ENCODE measurements around the gene ARHGAP18.

The ARHGAP18 gene

GRCh38 chr6:129648819-129649491 is 61.0 kb downstream of the ARHGAP18 start:
- CTCF ChIA-PET: interaction anchor here (1.0 kb wide), 1 partner anchor 13 kb away, joined by 3 read pairs; no protein-coding TSS in a partner anchor
- Histone ChIP-seq H3K4me1 (ENCODE audit: control extremely low read depth in 1 of 4, control insufficient read depth in 4 of 4, insufficient read depth in 4 of 4, low read length in 3 of 4) (peaks cover 0 to 12% (median 3%) of the 10 kb centered on the region in 4 experiments), H3K27me3 (replicated peaks in 2 of 5; ENCODE audit: control insufficient read depth in 4 of 5, insufficient read depth in 5 of 5, low read length in 4 of 5) (no peaks in the 10 kb centered on the region), H3K9me3 (ENCODE audit: control extremely low read depth in 1 of 5, control insufficient read depth in 4 of 5, insufficient read depth in 2 of 5, low read depth in 1 of 5, low read length in 4 of 5) (no peaks in the 10 kb centered on the region), H3K36me3 (ENCODE audit: control insufficient read depth in 4 of 4, insufficient read depth in 4 of 4, low read length in 3 of 4) (no peaks in the 10 kb centered on the region), H3K4me3 (ENCODE audit: control insufficient read depth in 1 of 7, extremely low read depth in 1 of 7, insufficient read depth in 4 of 7, low read depth in 2 of 7, low read length in 6 of 7) (no peak overlapping the region), H3K27ac (ENCODE audit: insufficient read depth in 1 of 2, low read depth in 1 of 2, low read length in 2 of 2, poor library complexity in 1 of 2, severe bottlenecking in 2 of 2) (no peak overlapping the region)
- no peak for DNase-seq
- 96% methylated on average over 8 of the region's 15 CpGs for WGBS (ENCODE audit: insufficient coverage)
- POLR2A ChIA-PET: no interaction called here

DNA sequence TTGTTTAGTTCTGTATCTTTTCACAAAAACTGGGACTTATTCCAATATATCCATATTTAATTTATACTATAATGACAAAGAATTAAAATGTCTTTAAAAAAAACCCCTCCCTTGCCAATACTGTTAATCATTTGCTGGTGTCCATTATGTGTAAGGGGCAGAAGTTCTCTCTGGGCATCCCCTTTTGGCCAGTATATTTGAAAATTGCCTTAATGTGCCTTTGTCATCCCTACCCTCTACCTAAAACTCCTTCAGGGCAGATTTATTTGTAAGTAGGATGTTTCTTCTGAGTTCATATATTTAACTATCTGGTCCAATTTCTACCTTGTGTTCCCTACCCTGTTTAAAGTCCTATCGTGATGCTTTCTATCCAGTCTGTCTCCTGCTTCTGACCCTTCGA is 62.9 kb downstream of the ARHGAP18 start:
- 100% methylated on average over 2 of the region's 2 CpGs for WGBS (ENCODE audit: insufficient coverage)
- Histone ChIP-seq H3K9me3 (ENCODE audit: control extremely low read depth in 1 of 5, control insufficient read depth in 4 of 5, insufficient read depth in 2 of 5, low read depth in 1 of 5, low read length in 4 of 5) (no peaks in the 10 kb centered on the region), H3K27ac (ENCODE audit: insufficient read depth in 1 of 2, low read depth in 1 of 2, low read length in 2 of 2, poor library complexity in 1 of 2, severe bottlenecking in 2 of 2) (no peak overlapping the region), H3K4me3 (ENCODE audit: control insufficient read depth in 1 of 7, extremely low read depth in 1 of 7, insufficient read depth in 4 of 7, low read depth in 2 of 7, low read length in 6 of 7) (no peak overlapping the region), H3K4me1 (ENCODE audit: control extremely low read depth in 1 of 4, control insufficient read depth in 4 of 4, insufficient read depth in 4 of 4, low read length in 3 of 4) (peaks cover 0 to 12% (median 3%) of the 10 kb centered on the region in 4 experiments), H3K27me3 (replicated peaks in 2 of 5; ENCODE audit: control insufficient read depth in 4 of 5, insufficient read depth in 5 of 5, low read length in 4 of 5) (no peaks in the 10 kb centered on the region), H3K36me3 (ENCODE audit: control insufficient read depth in 4 of 4, insufficient read depth in 4 of 4, low read length in 3 of 4) (no peaks in the 10 kb centered on the region)
- ChIA-PET POLR2A (no interaction called here), CTCF (no interaction called here)
- DNase-seq: no peak

DNA sequence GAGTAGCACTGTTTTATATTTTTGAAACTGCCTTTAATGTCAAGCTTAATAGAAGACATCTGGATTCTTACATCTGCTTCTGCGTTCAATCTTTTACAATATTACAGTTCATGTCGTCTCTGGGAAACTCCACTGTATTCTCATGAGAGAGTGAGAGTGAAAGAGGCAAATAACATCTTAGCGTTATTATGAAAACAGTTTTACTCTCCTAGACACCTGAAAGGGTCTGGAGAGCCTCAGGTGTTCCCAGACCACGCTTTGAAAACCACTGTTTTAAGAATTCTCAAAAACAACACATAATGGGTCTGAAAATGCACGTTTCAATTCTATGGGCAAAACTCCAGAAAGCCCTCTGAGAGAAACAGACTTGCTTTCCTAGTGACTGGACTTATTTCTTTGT is 63.3 kb downstream of the ARHGAP18 start:
- no peak overlapping the region for H3K4me3 ChIP-seq (ENCODE audit: control insufficient read depth in 1 of 7, extremely low read depth in 1 of 7, insufficient read depth in 4 of 7, low read depth in 2 of 7, low read length in 6 of 7)
- no peaks in the 10 kb centered on the region for H3K27me3 ChIP-seq (replicated peaks in 2 of 5; ENCODE audit: control insufficient read depth in 4 of 5, insufficient read depth in 5 of 5, low read length in 4 of 5)
- CTCF ChIA-PET: interaction anchor here (1.0 kb wide), 1 partner anchor 16 kb away, joined by 3 read pairs; no protein-coding TSS in a partner anchor
- 100% methylated on average over 2 of the region's 5 CpGs for WGBS (ENCODE audit: insufficient coverage)
- H3K9me3 ChIP-seq (ENCODE audit: control extremely low read depth in 1 of 5, control insufficient read depth in 4 of 5, insufficient read depth in 2 of 5, low read depth in 1 of 5, low read length in 4 of 5): no peaks in the 10 kb centered on the region
- H3K4me1 ChIP-seq (ENCODE audit: control extremely low read depth in 1 of 4, control insufficient read depth in 4 of 4, insufficient read depth in 4 of 4, low read length in 3 of 4): peaks cover 0 to 12% (median 3%) of the 10 kb centered on the region in 4 experiments
- POLR2A ChIA-PET: no interaction called here
- no peak overlapping the region for H3K27ac ChIP-seq (ENCODE audit: insufficient read depth in 1 of 2, low read depth in 1 of 2, low read length in 2 of 2, poor library complexity in 1 of 2, severe bottlenecking in 2 of 2)
- no peak for DNase-seq
- no peaks in the 10 kb centered on the region for H3K36me3 ChIP-seq (ENCODE audit: control insufficient read depth in 4 of 4, insufficient read depth in 4 of 4, low read length in 3 of 4)

DNA sequence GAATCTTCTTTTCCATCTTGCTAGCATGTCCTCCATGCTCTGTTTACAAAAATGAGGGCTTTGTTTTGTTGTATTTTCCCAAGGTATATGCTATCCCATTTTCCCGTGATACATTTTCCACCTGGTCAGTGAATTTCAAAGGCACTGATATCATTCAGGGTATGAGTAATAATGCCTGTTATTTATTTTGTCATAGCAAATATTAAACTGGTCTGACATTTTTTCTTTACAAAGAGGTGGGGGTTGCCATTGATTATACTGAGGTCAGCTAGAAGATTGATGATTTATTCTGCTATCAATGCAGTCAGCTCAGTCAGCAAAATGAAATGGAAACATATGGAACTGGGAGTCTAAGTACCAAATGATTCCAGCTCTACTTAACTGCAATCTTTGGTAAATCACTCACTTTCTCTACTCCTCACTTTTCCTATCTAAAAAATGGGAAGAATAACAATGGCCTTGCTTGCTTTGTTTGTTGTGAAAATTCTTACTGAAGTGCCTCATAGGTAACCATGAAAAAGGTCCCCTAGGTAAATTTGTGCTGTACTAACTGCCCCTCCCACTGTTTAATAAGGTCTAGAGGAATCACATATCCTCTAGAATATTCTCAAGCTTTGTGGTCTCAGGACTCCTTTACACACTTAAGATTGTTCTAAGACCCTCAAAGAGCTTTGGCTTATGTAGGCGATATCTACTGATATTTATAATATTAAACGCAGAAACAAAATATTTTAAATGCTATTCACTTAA is 64.0 kb downstream of the ARHGAP18 start:
- CTCF ChIA-PET: interaction anchor here (1.0 kb wide), 1 partner anchor 15 kb away, joined by 3 read pairs; no protein-coding TSS in a partner anchor
- Histone ChIP-seq H3K27me3 (replicated peaks in 2 of 5; ENCODE audit: control insufficient read depth in 4 of 5, insufficient read depth in 5 of 5, low read length in 4 of 5) (no peaks in the 10 kb centered on the region), H3K36me3 (ENCODE audit: control insufficient read depth in 4 of 4, insufficient read depth in 4 of 4, low read length in 3 of 4) (no peaks in the 10 kb centered on the region), H3K27ac (ENCODE audit: insufficient read depth in 1 of 2, low read depth in 1 of 2, low read length in 2 of 2, poor library complexity in 1 of 2, severe bottlenecking in 2 of 2) (no peak overlapping the region), H3K4me3 (ENCODE audit: control insufficient read depth in 1 of 7, extremely low read depth in 1 of 7, insufficient read depth in 4 of 7, low read depth in 2 of 7, low read length in 6 of 7) (no peak overlapping the region), H3K9me3 (ENCODE audit: control extremely low read depth in 1 of 5, control insufficient read depth in 4 of 5, insufficient read depth in 2 of 5, low read depth in 1 of 5, low read length in 4 of 5) (no peaks in the 10 kb centered on the region), H3K4me1 (ENCODE audit: control extremely low read depth in 1 of 4, control insufficient read depth in 4 of 4, insufficient read depth in 4 of 4, low read length in 3 of 4) (peaks cover 0 to 12% (median 0%) of the 10 kb centered on the region in 4 experiments)
- no CpG with 5 or more reads among the region's 3 CpGs for WGBS (ENCODE audit: insufficient coverage)
- POLR2A ChIA-PET: no interaction called here
- DNase-seq: no peak

GRCh38 chr6:129645106-129645829 is 64.7 kb downstream of the ARHGAP18 start:
- 77% methylated on average over 5 of the region's 6 CpGs for WGBS (ENCODE audit: insufficient coverage)
- DNase-seq: no peak
- peaks cover 0 to 12% (median 0%) of the 10 kb centered on the region in 4 experiments for H3K4me1 ChIP-seq (ENCODE audit: control extremely low read depth in 1 of 4, control insufficient read depth in 4 of 4, insufficient read depth in 4 of 4, low read length in 3 of 4)
- H3K9me3 ChIP-seq (ENCODE audit: control extremely low read depth in 1 of 5, control insufficient read depth in 4 of 5, insufficient read depth in 2 of 5, low read depth in 1 of 5, low read length in 4 of 5): no peaks in the 10 kb centered on the region
- H3K36me3 ChIP-seq (ENCODE audit: control insufficient read depth in 4 of 4, insufficient read depth in 4 of 4, low read length in 3 of 4): no peaks in the 10 kb centered on the region
- ChIA-PET CTCF (interaction anchor here (1.0 kb wide), 1 partner anchor 14 kb away, joined by 3 read pairs; no protein-coding TSS in a partner anchor), POLR2A (no interaction called here)
- no peak overlapping the region for H3K4me3 ChIP-seq (ENCODE audit: control insufficient read depth in 1 of 7, extremely low read depth in 1 of 7, insufficient read depth in 4 of 7, low read depth in 2 of 7, low read length in 6 of 7)
- H3K27me3 ChIP-seq (replicated peaks in 2 of 5; ENCODE audit: control insufficient read depth in 4 of 5, insufficient read depth in 5 of 5, low read length in 4 of 5): no peaks in the 10 kb centered on the region
- H3K27ac ChIP-seq (ENCODE audit: insufficient read depth in 1 of 2, low read depth in 1 of 2, low read length in 2 of 2, poor library complexity in 1 of 2, severe bottlenecking in 2 of 2): no peak overlapping the region

- DNase-seq: no peak
- Histone ChIP-seq H3K36me3 (ENCODE audit: control insufficient read depth in 4 of 4, insufficient read depth in 4 of 4, low read length in 3 of 4) (no peaks in the 10 kb centered on the region), H3K9me3 (ENCODE audit: control extremely low read depth in 1 of 5, control insufficient read depth in 4 of 5, insufficient read depth in 2 of 5, low read depth in 1 of 5, low read length in 4 of 5) (no peaks in the 10 kb centered on the region), H3K4me1 (ENCODE audit: control extremely low read depth in 1 of 4, control insufficient read depth in 4 of 4, insufficient read depth in 4 of 4, low read length in 3 of 4) (peaks cover 0 to 12% (median 0%) of the 10 kb centered on the region in 4 experiments), H3K4me3 (ENCODE audit: control insufficient read depth in 1 of 7, extremely low read depth in 1 of 7, insufficient read depth in 4 of 7, low read depth in 2 of 7, low read length in 6 of 7) (no peak overlapping the region), H3K27ac (ENCODE audit: insufficient read depth in 1 of 2, low read depth in 1 of 2, low read length in 2 of 2, poor library complexity in 1 of 2, severe bottlenecking in 2 of 2) (no peak overlapping the region), H3K27me3 (replicated peaks in 2 of 5; ENCODE audit: control insufficient read depth in 4 of 5, insufficient read depth in 5 of 5, low read length in 4 of 5) (no peaks in the 10 kb centered on the region)
- ChIA-PET CTCF (interaction anchor here (0.8 kb wide), 1 partner anchor 9 kb away, joined by 3 read pairs; no protein-coding TSS in a partner anchor), POLR2A (no interaction called here)
- no CpG with 5 or more reads among the region's 1 CpG for WGBS (ENCODE audit: insufficient coverage)
These were observed 65.4 kb downstream of the ARHGAP18 start for GRCh38 chr6:129644567-129645015.

All from common myeloid progenitor, CD34-positive (primary cell).